Left kidney (tissue), 2 donors: ENCODE measurements around the gene GPR62. TPM values are rescaled to one million over a fixed set of nuclear protein-coding genes. Genes with fewer than 3 reads are reported as not detected.
"Not testable (repeated sequence)": the region's sequence is repeated elsewhere in the genome, so short reads cannot be mapped to it uniquely, and the experiment has no call there.

Source experiments
- DNase-seq: peaks from one replicate; pipeline ENCODE4 v3.0.0-alpha.2; 2013
- polyA plus RNA-seq: library from polyadenylated mRNA; unstranded; fragments of 120-200 nt; gene quantifications from one replicate; pipeline ENCODE4 v1.2.1, GENCODE V29; 2013; ENCODE audit not compliant: insufficient read length

Gene GPR62
- polyA plus RNA-seq, 1 donor, result 0.48 TPM

DNA sequence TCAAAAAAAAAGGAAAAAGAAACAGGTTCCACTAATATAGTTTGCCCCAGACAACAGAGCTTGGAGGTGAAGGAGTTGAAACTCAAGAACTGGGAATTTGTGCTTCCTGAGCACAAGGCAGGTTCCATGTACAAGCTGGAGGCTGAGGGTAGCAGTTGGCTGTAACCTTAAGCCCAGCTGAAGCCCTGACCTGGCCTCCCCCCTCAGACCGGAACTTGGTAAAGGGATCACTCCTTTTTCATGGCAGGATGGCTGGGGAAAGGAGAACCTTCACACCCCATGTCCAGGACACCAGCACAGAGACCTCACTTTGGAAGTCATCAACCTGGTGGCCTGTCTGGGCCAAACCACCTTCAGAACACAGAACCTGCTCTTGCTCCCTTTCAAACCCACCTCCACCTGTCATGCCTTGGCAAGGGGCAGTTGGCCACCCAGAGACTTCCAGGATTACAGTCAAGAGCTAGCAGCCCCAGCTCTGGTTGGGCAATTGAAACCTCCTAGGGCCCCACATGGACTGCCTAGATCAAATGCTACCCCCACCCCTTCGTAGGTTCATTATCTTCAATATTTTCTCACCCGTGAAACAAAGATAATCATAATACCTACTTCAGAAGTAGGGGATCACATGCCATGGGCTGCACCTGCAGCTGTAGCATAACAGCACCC lies 37.0 kb downstream of the GPR62 start:
- DNase-seq, result no peak

DNA sequence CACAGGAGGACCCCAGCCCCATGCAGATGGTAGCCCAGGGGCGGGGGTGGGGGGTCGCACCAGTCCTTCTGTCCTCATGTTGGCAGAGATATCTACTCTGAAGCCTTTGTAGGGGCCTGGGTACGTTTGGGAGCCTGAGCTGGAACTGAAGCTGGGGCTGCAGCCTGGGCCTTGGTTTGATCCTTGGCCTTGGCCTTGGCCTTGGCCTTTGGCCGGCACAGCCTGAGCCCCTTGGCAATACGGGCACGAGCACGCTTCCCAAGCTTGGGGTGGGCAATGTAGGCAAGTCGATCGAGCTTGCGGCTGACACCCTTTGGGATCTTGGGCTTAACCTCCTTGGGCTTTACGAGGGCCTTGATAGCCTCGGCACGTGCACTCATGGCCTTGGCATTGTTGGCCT lies 38.5 kb downstream of the GPR62 start:
- DNase-seq, result not testable (repeated sequence)

DNA sequence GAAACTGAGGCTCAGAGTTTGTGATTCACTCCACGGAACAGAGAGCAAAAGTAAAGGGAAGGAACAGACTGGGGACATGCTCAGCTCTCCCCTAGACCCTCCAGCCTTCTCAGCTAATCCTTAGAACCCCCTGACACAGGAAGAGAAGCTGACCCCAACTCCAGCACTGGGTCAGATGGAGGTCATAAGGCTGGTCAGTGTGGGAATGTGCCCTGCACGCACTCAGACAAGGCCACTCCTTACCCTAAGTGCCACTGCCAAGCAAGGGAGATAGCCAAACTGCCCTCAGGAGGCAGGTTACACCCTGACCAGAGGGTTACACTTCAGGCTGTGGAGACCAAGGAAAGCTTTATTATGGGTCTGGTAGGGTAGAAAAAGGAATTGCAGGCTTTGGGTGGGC lies 39.3 kb downstream of the GPR62 start:
- no peak for DNase-seq

DNA sequence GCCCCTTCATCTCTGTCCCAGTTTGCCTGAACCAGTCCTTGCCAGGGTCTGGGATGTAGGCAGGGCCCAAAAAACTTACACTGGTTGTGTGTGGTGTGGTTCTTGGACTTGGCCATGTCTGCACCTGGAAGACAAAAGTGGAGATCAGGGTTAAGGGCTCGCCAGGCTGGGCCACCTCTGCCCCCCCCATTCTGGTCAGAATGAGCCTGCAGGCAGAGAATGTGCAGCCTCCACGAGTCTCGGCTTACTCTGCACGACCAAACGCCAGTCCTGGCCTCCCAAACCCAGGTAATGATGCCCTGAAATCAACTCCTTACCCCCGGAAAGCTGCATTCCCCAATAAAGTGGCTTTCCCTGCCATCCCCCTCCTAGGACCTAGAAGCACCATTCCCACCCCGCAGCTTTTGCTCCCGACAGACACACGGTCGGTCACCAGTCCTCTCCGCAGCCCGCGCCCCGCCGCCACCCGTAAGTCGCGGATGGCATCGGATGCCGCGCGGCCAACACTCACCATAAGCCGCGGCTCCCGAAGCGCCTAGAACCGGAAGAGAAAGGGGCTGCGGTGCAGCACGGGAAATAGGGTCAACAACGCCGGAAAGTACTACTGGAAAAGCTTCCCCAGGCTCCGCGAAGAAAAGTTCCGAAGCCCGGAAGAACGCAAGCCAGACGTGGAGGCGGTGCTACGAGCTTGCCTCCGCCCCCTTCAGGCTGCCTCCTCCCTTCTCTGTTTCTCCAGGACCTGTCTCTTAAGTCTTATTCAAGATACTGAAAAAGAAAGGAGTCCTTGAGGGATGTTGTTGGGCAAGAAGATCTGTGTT lies 40.4 kb downstream of the GPR62 start, which contains the start of gene RPL29:
TSS of gene RPL29 (minus strand) at position 550 of the 818 bp plus-strand sequence. CDS start at position 116, 434 bp downstream.
- peak; percentile 94 for DNase-seq

DNA sequence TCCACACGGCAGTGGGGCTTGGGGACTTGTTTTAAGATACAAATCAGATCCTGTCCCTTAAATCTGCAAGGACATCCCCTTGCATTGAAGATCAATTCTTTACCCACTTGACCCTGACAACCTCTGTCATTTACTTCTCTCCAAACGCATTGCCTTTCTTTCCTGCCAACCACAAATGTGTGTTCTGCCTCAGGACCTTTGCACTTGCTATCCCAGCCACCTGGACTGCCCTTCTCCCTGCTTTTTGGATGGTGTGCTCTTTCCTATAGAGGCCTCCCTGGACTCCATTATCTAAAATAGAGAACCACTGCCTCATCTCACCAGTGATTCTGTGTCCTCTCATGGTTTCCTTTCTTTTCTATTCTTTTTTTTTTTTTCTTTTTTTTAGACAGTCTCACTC lies 42.0 kb downstream of the GPR62 start:
- DNase-seq, result no peak

DNA sequence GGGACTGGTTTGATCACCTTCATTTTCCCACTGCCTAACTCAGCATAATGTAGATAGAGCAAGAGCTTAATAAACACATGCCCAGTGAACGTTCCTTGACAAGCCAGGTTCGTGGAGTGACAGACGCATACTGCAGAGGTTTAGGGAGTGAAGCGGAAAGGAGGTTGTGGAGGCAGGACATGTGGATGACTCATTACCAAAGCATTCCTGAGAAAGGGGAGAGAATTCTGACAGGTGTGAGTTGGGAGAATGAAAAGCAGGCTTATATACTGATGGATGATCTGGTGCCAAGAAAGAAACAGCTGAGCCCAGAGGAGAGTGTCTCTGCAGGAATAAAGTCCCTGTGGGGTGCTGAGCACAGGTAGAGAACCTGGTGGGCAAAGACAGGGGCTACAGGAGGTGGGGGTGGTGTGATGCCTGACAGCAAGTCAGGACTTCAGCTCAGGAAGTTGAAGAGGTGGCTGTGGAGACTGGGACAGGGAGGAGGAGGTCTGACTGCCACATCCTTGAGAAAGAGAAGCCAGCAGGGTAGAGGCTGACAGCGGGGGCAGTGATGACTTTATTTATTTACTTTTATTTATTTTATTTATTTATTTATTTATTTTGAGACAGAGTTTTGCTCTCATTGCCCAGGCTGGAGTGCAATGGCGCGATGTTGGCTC lies 42.9 kb downstream of the GPR62 start:
- no peak for DNase-seq

DNA sequence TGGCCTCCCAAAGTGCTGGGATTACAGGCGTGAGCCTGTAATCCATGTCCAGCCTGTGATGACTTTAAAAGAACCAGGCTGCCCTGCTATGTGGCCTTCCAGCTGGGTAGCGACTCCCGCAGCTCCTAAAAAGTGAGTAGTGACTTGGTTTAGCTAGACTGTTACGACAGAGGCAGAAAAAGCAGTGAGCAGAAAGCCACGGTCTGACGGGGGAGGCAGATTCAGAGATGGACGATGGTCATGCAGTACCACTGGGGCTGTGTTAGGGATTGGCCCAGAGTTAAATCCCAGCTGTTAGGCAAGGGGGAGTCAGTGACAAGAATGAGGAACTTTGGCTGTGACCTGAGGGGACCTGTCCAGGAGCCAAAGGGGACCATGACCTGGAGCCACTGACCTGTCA lies 43.6 kb downstream of the GPR62 start:
- DNase-seq, result no peak

DNA sequence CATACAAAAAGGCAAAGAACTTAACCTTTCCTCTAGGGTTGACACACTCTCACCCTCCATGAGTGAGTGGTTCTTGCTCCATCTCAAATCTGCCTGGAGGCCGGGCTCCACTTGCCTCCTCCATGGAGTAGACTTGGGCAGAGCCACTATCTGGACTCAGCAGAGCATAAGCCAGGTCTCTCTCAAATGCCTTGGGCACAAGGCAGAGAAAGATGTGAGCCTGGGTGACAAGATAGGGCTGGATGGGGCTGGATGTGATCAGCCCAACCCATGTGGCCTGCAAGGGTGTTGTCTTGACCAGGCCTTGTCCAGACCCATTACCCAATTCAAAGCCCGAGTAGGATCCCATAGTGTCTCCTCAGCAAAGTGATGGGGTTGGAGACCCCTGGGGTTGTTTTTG lies 44.7 kb downstream of the GPR62 start:
- no peak for DNase-seq

DNA sequence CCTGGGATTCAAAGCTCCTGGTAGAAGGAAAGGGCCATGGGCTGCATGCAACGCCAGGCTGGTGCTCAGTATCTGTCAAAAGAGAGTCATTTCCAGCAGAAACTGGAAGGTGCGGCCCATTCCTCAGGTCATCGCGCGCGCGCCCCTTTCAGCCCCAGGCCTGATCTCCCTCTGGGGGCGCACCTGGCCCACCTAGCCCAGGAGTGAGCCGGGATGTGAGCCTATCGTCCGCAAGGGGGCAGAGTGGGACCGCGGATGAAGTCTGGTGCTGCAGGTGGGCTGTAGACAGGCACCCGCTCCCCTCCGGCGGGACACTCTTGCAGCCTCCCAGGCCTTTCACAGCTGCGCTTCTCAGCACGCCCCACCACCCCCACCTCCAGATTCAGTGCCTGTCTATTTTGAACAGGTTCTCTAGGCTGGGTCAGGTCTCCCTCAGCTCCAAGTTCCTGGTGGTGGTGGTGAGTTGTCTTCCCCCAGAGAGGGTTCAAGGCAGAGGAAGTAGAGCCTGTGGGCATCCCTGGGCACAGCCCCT lies 46.3 kb downstream of the GPR62 start:
- peak; percentile 83 for DNase-seq

DNA sequence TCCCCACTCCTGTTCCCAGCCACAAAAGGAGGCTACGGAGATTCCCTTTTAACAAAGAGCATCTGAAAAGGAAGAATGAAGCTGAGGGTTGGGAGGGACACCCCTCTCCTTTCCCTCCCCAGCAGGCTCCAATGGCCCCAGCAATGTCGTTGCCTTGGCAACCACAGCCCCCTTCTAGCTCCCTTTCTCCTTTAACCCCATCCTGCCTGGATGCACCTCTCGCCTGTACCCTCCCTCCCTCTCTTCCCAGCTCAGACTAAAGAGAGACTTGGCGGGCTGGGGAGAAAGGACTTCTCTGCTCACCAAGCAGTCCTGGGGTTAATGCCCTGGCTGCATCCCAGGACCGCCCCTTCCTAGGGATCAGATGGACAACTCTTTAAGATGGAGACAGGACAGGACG lies 47.6 kb downstream of the GPR62 start:
- no peak for DNase-seq

DNA sequence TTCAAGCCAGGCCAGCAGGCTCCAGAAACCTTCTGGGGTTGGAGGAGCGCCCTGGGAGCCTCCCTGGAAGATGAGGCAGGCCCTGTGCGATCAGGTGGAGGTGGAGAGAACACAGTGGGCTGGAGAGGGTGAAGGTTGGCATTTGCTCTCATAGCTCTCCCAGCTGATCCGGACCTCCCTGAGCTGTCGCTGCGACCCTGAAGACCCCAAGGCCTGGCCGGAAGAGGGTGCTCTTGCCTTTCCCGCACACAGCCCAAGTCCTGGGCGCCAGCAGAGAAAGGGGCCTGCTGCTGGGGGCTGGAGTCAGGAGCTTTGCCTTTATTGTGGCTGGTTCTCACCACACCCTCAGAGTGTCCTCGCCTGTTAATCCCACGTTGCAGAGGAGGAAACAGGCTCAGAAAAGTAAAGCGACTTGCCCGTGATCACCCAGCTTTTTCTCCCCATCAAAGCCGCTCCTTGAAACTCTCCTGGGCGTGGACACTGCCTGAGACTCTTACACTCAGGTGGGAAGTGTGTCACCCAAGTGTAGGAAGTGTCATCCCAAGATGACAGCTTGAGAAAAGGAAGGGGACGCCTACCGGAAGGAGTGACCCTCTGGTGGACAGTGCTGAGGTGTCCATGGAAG lies 49.1 kb downstream of the GPR62 start:
- DNase-seq, result peak; percentile 64

DNA sequence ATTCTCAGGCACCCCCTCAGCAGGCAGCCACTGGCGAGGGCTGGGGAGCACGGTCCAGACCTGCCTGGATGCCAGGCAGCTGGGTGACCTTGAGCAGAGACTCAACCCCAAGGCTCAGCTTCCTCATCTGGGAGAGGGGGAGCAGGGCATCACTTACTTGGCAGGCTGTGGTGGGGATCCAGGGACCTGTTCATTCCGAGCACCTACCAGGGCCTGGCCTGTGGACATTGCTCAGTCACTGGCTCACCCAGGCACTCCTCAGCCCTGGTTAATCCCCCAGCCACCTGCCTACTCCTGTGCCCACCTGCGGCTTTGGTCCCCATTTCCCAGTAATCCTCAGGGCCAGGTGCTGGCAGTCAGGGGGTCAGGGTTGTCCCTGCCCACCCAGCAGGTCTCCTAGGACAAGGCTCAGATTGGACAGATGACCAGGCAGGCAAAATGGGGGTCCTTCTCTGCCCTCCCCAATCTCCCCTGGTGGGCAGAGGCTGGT lies 49.8 kb downstream of the GPR62 start:
- DNase-seq, result no peak

DNA sequence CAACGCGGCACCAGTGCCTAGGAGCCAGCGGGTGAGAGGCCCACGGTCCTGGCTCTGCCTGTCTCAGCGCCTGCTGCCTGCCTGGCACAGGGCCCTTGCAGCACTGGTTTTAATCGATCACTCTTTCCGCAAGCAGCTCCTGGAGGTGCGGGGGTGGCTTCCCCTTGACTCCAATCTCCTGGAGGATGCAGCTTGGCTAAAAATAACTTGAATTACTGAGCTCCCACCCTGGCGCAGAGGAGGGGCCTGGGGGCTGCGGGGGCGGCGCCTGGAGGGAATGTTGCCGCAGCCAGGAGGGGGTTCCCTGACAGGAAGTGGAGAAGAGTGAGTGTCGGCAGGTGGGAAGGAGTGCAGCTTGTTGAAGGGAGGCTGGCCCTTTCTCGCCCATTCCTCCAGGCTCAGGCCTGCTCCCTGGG lies 50.4 kb downstream of the GPR62 start:
- DNase-seq, result peak; percentile 80

DNA sequence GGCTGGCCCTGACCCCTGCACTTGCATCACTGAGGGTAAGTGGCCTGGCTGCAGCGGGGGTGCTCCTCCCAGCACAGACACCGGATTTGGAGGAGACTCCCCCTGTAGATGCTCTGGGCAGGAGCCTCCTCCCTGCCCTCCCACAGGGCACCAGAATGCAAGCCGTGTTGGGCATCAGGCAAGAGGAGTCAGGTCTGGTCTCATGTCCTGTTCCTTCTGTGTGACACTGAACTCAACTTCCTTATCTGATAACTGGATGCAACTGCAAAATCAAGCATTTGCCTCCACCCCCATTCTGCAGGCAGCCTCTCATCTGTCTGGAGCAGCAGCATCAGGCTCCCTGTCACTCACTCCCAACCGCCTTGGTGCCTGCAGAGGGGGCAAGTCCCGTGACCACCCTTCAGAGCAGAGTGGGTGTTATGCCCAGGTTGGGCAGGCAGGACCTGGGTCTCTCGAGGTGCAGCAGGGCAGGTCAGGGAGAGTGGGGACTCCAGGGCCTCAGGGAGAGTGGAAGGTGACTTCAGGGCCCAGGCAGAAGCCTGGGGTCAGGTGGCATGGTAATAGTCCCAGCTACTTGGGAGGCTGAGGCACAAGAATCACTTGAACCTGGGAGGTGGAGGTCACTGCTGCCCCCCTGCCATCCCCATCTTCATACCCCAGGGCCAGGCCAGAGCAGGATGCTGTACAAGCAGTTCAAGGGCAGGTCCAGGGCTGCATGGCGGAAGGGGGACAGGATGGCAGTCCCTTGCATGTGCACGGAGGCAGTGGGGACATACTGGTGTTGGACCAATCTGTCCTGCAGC lies 51.0 kb downstream of the GPR62 start:
- no peak for DNase-seq

DNA sequence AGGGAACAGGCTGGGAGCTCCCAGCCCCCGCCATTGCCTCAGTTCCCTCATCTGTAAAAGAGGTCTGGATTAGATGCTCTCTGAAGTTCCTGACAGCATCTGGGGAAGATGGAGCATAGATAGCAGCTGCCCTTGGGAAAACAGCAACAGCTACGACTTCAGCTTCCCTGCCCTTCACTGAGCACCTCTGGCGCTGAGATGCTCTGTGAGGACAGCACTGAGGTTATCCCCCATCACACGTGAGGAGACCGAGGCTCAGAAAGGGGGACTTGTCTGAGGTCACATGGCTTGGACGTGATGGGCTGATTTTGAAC lies 51.6 kb downstream of the GPR62 start:
- no peak for DNase-seq

Other genes starting within 250 kb of the GPR62 start
- 0.52 TPM for gene GRM2, start 248.3 kb upstream of the GPR62 start, polyA plus RNA-seq
- not detected for gene IQCF6, start 176.1 kb upstream of the GPR62 start, polyA plus RNA-seq
- not detected for gene IQCF2, start 93.8 kb upstream of the GPR62 start, polyA plus RNA-seq
- gene IQCF5, start 79.8 kb upstream of the GPR62 start, polyA plus RNA-seq, result not detected
- gene IQCF1, start 52.0 kb upstream of the GPR62 start, polyA plus RNA-seq, result not detected
- gene RRP9, start 13.5 kb upstream of the GPR62 start, polyA plus RNA-seq, result 17.6 TPM
- gene PARP3, start 13.0 kb upstream of the GPR62 start, polyA plus RNA-seq, result 18.0 TPM
- gene PCBP4, start 12.1 kb downstream of the GPR62 start, polyA plus RNA-seq, result 60.2 TPM
- 76.9 TPM for gene ABHD14B, start 18.7 kb downstream of the GPR62 start, polyA plus RNA-seq
- 22.3 TPM for gene ABHD14A, start 19.7 kb downstream of the GPR62 start, polyA plus RNA-seq
- 109 TPM for gene ACY1, start 28.2 kb downstream of the GPR62 start, polyA plus RNA-seq
- 1,406 TPM for gene RPL29, start 40.5 kb downstream of the GPR62 start, polyA plus RNA-seq
- 13.9 TPM for gene DUSP7, start 101.2 kb downstream of the GPR62 start, polyA plus RNA-seq
- gene POC1A, start 199.0 kb downstream of the GPR62 start, polyA plus RNA-seq, result 10.5 TPM
- 46.7 TPM for gene ALAS1, start 242.8 kb downstream of the GPR62 start, polyA plus RNA-seq